Stimulated activated CD8-positive, alpha-beta memory T cell treated with anti-CD3 and anti-CD28 coated beads, Interleukin-2, amount 100 ng/mL, for 1 hour (primary cell): ENCODE measurements around the gene TRAF3IP1.
"Not testable (repeated sequence)": the region's sequence is repeated elsewhere in the genome, so short reads cannot be mapped to it uniquely, and the experiment has no call there.

ENCODE experiments used
- DNase-seq, 2 donors: peaks; one replicate each; pipeline ENCODE4 v3.0.0-alpha.2; 2020; ENCODE audit warnings: low read depth in 2 of 2

TRAF3IP1 gene

DNA sequence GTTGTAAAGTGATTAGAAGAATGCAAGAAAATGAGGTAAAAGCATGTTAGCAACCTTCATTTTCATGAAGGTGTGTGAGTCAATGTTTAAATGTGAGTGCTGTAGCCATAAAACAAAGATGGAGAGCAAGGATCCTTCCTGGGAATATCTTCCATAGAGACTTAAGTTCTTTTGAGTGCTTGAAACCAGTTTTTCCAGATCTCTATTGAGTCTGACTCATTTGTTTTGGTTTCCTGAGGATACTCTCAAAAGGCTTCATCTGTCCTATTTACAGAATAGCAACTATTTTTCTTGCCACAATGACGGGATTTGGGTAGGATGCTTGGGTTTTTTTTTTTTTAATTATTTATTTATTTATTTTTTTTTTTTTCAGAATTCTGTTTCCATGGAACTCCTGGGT is 60.5 kb downstream of the TRAF3IP1 start:
- no peak for DNase-seq

DNA sequence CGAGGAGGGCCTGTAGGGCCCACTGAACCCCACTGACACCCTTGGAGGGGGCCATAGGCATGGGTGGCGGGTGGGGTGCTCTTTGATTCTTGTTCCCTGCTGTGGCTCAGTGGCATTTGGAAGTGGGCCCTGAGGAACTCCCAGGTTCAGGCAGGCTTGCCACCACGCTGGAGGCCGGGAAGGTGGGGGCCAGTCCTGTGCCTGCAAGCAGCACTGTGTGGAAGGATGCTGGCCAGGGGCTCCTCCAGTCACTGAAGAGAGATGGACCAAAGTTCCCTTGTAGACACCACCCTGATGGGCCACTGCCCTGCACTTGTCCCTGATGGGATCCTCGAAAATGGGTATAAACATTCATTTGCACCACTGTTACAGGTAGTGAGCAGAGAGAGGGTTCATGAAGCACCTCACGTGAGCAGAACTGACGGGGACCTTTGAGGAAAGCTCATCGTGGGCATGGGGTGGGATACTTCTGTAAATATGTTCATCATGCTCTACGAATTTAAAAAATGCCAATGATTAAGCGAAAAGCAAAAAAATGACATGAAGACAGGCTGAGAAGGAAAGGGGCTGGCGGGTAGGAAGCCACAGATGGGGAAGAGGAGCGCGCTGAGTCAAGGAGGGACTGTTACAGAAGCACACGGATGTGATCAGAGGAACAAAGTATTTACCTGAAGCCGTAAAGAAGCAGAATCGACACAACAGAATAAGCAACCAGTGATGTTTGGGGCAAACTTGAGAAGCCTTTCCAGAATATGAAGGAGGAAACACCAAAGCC is 61.2 kb downstream of the TRAF3IP1 start:
- no peak for DNase-seq

- no peak for DNase-seq
Observed at GRCh38 chr2:238382381-238382781, 62.1 kb downstream of the TRAF3IP1 start.

DNA sequence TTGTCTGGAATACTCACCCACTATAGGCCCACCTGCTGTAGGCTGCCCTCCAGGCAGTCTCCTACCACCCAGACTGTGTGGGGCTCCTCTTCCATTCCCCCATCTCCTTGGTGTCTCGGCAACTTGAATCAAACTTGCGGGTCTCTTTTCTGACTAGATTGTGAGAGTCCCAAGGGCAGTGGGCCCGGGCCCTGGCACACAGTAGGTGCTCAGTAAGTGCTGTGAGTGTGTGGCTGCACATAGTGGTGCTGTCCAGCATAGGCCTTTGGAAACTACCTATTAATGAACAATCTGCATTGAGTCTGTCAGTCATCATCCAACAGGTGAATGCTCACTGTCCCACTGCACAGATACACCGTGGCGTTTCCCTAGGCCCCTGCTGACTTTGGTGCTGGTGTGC is 62.8 kb downstream of the TRAF3IP1 start:
- DNase-seq, result no peak

DNA sequence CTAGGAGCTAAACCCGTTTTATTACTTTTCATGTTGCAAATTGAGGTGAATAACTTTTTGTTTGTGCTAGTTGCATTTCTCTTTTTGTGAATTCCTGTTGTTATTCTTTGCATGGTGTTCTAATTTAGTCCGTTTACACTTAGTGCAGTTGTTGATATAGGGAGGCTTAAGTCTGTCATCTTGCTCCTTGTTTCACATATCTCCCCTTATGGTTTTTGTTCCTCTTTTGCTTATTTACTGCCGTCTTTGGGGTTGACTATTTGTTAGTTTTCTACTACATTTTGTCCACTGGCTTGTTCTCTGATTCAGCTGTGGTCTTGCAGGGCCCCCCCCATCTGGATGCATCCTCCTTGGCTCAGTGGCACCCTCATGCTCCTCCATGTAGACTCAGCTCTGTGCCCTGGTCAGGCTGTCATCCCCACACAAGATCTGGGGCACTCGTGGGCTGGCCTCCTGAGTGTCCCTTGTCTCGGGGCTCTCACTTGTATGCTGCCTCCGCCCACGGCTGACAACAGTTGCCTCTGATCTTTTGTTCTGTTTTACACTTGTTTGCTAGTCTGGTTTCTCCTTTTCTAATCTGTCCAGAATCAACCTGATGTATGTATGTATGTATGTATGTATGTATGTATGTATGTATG is 63.5 kb downstream of the TRAF3IP1 start:
- no peak for DNase-seq

GRCh38 chr2:238387332-238387731 is 67.0 kb downstream of the TRAF3IP1 start:
- no peak for DNase-seq

GRCh38 chr2:238388794-238389193 is 68.5 kb downstream of the TRAF3IP1 start:
- no peak for DNase-seq

- no peak for DNase-seq
Observed at GRCh38 chr2:238389988-238390589, 69.8 kb downstream of the TRAF3IP1 start.

DNA sequence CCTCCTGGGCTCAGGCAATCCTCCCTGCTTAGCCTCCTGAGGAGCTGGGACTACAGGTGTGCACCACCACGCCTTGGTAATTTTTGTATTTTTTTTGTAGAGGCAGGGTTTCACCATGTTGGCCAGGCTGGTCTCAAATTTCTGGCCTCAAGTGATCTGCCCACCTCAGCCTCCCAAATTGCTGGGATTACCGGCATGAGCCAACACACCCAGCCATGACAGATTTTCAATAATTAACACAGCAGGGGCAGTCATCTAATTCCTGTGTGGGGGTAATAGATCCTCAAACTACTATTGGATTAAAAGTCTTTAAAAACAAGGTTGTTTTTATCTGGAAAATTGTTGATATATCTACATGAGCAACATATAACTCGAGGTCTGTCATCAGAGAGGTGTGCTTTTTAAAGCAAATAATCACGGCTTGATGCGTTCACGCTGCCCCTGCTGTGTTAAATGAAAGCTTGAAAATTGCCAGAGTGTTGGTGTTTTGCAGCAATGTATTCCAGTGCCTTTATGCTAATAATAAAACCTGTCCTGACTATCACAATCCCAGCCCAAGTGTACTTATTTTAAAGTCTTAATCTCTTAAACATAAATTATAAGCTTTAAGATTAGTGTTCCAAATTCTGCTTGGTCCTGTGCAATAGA is 70.8 kb downstream of the TRAF3IP1 start:
- DNase-seq, result no peak

DNA sequence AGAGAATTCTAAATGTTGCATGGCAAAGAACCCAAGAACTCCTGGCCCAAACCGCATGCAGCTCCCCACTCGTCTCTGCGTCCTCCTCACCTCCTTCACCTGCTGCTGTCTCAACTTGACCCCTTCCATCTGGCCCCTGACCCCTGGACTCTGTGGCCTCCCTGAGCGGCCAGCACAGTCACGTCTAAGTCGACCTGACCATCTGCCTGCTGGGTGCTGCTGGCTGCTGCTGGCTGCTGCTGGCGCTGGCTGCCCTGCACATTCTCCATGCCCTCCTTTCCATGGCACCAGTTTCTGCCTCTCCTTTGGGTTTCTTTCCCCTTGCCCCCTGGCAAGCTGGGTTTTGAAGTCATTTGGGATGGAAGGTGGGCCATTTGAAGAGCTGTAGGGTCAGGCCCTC is 76.3 kb downstream of the TRAF3IP1 start:
- no peak for DNase-seq

- no peak for DNase-seq
Observed at GRCh38 chr2:238397356-238397755, 77.0 kb downstream of the TRAF3IP1 start.

DNA sequence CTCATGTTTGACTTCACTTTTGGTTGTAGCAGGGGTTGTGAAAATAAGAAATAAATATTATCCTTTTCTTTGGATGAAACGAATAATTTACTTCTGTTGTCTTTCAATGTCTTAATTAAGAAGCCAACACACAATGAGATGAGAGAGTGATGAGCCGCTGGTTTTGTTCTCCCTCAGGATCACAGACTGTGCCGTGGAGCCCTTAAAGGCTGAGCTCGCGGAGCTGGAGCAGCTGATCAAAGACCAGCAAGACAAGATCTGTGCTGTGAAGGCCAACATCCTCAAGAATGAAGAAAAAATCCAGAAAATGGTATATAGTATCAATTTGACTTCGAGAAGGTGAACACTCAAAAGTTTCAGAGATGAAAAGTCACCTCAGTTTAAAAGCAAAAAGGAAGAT is 78.3 kb downstream of the TRAF3IP1 start:
- DNase-seq, result no peak

DNA sequence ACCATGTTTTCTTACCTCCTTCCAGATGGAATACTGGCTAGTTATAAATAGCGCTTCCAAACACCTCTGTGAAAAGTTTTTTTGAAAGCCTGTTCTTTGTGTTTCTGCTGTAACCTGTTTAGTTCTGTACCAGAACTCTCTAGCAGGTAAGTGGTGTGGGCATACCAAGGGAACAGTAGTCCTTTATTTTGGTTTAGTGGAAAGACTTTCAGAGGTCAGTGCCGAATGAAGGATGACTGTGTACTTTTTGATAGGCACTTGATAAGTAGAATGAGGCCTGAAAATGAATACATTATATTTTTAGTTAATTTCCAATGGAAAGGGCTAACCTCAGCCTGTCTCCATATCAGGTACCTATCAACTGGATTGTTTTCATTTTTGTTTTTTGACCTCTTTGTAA is 78.8 kb downstream of the TRAF3IP1 start:
- DNase-seq, result no peak

GRCh38 chr2:238401551-238401950 is 81.2 kb downstream of the TRAF3IP1 start:
- DNase-seq, result no peak

DNA sequence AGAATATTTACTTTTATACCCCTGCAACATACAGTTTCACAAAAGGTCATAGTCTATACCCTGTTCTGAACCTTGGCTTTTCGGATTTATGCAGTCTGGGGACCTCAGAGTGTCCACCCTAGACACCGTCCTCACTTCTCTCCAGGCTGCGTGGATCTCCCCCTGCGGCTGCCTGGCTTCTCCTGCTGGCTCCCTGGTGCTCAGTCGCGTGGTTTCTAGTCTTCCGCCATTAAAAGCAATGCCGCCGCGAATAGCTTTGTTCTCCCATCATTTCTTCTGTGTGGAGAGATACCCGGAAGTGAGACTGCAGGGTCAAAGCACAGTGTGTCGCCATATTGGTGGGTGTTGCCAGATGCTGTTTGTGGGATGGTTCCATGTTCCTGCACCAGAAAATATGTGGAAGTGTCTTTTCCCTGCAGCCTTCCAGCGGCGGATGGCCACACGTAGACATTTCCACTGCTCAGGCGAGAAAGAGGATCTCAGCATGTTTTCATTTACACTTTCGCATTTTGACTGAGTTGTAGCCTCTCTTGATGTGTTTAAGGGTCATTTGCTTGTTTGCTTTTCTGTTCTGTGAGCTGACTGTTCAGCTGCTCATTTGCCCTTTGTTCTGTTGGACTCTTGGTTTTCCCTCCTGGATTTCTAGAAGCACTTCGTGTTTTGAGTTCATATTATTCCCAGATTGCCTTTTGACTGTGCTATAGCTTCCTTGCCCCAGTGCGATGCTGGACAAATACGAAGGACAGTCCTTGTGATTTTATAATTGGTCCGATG is 83.5 kb downstream of the TRAF3IP1 start:
- DNase-seq, result no peak

- no peak for DNase-seq
Observed at GRCh38 chr2:238404406-238405216, 84.3 kb downstream of the TRAF3IP1 start.

DNA sequence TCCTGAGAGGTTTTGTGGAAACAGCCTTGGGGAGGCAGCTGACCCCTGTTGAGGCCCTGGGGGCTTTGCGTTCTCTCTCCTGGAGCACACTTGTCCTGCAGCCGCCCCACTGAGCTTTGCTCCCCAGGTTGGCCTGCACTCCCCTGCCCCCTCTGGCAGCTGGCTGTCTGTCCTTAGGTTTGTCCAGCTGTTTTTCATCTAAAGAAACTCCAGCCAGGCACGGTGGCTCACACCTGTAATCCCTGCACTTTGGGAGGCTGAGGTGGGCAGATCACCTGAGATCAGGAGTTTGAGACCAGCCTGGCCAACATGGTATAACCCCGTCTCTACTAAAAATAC is 84.9 kb downstream of the TRAF3IP1 start:
- DNase-seq, result not testable (repeated sequence)

- DNase-seq, result no peak
Observed at GRCh38 chr2:238406221-238406997, 86.1 kb downstream of the TRAF3IP1 start.

- no peak for DNase-seq
Observed at GRCh38 chr2:238406998-238407285, 86.6 kb downstream of the TRAF3IP1 start.

DNA sequence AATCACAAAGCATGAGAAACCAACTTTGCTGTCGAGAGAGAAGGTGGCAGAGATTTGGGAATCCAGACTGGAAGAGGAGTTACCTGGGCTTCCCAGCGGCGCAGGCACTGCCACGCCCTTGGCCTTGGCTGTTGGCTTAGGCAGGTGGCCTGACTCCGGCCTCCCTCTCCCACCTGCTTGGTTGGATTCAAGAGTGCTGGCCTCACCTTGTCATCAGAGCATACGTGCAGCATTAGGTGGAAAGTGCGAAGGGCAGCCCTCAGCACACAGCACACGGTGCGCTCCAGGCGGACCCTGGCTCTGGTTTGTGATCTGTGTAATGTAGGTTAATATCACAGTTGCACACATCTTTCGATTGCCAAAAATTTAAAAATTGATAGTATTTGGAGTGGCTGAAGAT is 87.2 kb downstream of the TRAF3IP1 start:
- no peak for DNase-seq
